Measurements from ENCODE around the gene MKLN1. TPM values are rescaled to one million over a fixed set of nuclear protein-coding genes. Genes with fewer than 3 reads are reported as not detected.

The MKLN1 gene
- total and polyA plus RNA-seq, 10 of the 15 experiments (the other 5 are each of a cell fraction or from before 2014, with no cell fraction given) = 13.6 to 55.8 (median 29.3) TPM

DNA sequence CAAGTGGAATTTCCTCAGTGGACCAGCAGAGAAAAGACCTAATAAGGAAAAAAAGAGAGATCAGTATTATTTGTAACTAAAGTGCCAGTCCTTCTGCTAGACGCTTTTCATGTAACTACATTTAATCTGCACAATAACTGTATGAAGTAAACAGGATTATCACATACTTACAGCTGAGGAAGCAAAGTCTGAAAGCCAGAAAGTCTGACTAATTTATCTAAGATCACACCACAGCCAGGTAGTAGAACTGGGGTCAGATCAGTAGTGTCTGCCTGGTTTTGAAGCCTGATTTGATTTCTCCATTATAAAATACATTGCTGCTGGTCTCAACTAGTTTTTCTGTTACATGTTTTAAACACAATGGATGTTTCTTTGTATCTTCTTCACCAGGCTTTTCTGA is 159.5 kb downstream of the MKLN1 start:
- ChIA-PET CTCF (interaction anchor here (1.7 kb wide), 1 partner anchor 8 kb away, joined by 8 read pairs; no protein-coding TSS in a partner anchor), POLR2A (no interaction called here)

More for the DNA sequence above, 159.5 kb downstream of the MKLN1 start:
- intact Hi-C loops (cut with micrococcal nuclease; ENCODE audit: unreplicated experiment) = no loop called here
- H2AFZ ChIP-seq (ENCODE audit: control insufficient read depth, low read depth, low read length) = no peak overlapping the region
- no TSS peak for BruUV-seq (replicated peaks)
- no peaks in the 10 kb centered on the region for H3K79me2 ChIP-seq (ENCODE audit: control insufficient read depth, insufficient read depth, low read length)
- ATAC-seq (no peak), FAIRE-seq (no peak), DNase-seq (ENCODE audit: low read depth, low spot score) (no peak)
- no peak overlapping the region for H3K4me3 ChIP-seq
- no peak overlapping the region for H3K9ac ChIP-seq (ENCODE audit: control insufficient read depth, insufficient read depth, low read length)
- in situ Hi-C loops (cut with MboI) = no loop called here
- ChIA-PET SMC1A (ENCODE audit: uncharacterized antibody, unreplicated experiment) (no interaction called here), RAD21 (ENCODE audit: unreplicated experiment) (no interaction called here)
- H3K4me2 ChIP-seq (ENCODE audit: control insufficient read depth, insufficient read depth) = no peak overlapping the region
- peaks cover 14% of the 10 kb centered on the region for H3K4me1 ChIP-seq (ENCODE audit: control insufficient read depth, insufficient read depth, low read length)
- no peak overlapping the region for H3K27ac ChIP-seq (ENCODE audit: control insufficient read depth, insufficient read depth)
- H3K9me3 ChIP-seq (replicated peaks; ENCODE audit: control insufficient read depth, insufficient read depth, low read length) = no peaks in the 10 kb centered on the region
- no peaks in the 10 kb centered on the region for H3K36me3 ChIP-seq (ENCODE audit: control insufficient read depth in 2 of 2, insufficient read depth in 2 of 2, low read length in 1 of 2)
- TF ChIP-seq, protein P1, sequence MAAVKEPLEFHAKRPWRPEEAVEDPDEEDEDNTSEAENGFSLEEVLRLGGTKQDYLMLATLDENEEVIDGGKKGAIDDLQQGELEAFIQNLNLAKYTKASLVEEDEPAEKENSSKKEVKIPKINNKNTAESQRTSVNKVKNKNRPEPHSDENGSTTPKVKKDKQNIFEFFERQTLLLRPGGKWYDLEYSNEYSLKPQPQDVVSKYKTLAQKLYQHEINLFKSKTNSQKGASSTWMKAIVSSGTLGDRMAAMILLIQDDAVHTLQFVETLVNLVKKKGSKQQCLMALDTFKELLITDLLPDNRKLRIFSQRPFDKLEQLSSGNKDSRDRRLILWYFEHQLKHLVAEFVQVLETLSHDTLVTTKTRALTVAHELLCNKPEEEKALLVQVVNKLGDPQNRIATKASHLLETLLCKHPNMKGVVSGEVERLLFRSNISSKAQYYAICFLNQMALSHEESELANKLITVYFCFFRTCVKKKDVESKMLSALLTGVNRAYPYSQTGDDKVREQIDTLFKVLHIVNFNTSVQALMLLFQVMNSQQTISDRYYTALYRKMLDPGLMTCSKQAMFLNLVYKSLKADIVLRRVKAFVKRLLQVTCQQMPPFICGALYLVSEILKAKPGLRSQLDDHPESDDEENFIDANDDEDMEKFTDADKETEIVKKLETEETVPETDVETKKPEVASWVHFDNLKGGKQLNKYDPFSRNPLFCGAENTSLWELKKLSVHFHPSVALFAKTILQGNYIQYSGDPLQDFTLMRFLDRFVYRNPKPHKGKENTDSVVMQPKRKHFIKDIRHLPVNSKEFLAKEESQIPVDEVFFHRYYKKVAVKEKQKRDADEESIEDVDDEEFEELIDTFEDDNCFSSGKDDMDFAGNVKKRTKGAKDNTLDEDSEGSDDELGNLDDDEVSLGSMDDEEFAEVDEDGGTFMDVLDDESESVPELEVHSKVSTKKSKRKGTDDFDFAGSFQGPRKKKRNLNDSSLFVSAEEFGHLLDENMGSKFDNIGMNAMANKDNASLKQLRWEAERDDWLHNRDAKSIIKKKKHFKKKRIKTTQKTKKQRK (IDR thresholded peaks at IDR 0.05; ENCODE audit: low read depth, low read length) = no peak
- TF ChIP-seq TAF1 (IDR thresholded peaks at IDR 0.05; ENCODE audit: borderline replicate concordance, low read depth, low read length) = no peak
- TF ChIP-seq KDM1A (IDR thresholded peaks at IDR 0.05; ENCODE audit: borderline replicate concordance) = no peak
- no peak for TF ChIP-seq ZNF622 (IDR thresholded peaks at IDR 0.05)
- TF ChIP-seq TARDBP (IDR thresholded peaks at IDR 0.05; ENCODE audit: borderline replicate concordance) = no peak
- TF ChIP-seq MTA3 (IDR thresholded peaks at IDR 0.05; ENCODE audit: borderline replicate concordance, low read length) = no peak
- TF ChIP-seq YY1 (IDR thresholded peaks at IDR 0.05; ENCODE audit: low read depth, low read length) = no peak
- TF ChIP-seq RAD51 (IDR thresholded peaks at IDR 0.05) = no peak
- TF ChIP-seq, protein P2, sequence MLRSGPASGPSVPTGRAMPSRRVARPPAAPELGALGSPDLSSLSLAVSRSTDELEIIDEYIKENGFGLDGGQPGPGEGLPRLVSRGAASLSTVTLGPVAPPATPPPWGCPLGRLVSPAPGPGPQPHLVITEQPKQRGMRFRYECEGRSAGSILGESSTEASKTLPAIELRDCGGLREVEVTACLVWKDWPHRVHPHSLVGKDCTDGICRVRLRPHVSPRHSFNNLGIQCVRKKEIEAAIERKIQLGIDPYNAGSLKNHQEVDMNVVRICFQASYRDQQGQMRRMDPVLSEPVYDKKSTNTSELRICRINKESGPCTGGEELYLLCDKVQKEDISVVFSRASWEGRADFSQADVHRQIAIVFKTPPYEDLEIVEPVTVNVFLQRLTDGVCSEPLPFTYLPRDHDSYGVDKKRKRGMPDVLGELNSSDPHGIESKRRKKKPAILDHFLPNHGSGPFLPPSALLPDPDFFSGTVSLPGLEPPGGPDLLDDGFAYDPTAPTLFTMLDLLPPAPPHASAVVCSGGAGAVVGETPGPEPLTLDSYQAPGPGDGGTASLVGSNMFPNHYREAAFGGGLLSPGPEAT (IDR thresholded peaks at IDR 0.05; ENCODE audit: low read depth) = no peak
- TF ChIP-seq, protein P3, sequence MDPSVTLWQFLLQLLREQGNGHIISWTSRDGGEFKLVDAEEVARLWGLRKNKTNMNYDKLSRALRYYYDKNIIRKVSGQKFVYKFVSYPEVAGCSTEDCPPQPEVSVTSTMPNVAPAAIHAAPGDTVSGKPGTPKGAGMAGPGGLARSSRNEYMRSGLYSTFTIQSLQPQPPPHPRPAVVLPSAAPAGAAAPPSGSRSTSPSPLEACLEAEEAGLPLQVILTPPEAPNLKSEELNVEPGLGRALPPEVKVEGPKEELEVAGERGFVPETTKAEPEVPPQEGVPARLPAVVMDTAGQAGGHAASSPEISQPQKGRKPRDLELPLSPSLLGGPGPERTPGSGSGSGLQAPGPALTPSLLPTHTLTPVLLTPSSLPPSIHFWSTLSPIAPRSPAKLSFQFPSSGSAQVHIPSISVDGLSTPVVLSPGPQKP (IDR thresholded peaks at IDR 0.05; ENCODE audit: low read depth, low read length) = no peak
- H3K27me3 ChIP-seq (replicated peaks in 1 of 2; ENCODE audit: control insufficient read depth in 2 of 2, insufficient read depth in 2 of 2, low read length in 1 of 2) = no peaks in the 10 kb centered on the region
- no peaks in the 10 kb centered on the region for H4K20me1 ChIP-seq (ENCODE audit: control insufficient read depth, insufficient read depth)
- 100% methylated on average over 1 of the region's 1 CpG for WGBS (ENCODE audit: insufficient coverage, insufficient replicate concordance, low lambda C conversion rate, missing lambda C conversion rate)

Data from GM12878 (cell line).